ENCODE results near the gene CLIC4.

Gene CLIC4

GRCh38 chr1:24825174-24825573, 79.9 kb downstream of the CLIC4 start:
- no peak for DNase-seq

- no peak for DNase-seq
These were observed 81.3 kb downstream of the CLIC4 start for GRCh38 chr1:24826510-24826909.

DNA sequence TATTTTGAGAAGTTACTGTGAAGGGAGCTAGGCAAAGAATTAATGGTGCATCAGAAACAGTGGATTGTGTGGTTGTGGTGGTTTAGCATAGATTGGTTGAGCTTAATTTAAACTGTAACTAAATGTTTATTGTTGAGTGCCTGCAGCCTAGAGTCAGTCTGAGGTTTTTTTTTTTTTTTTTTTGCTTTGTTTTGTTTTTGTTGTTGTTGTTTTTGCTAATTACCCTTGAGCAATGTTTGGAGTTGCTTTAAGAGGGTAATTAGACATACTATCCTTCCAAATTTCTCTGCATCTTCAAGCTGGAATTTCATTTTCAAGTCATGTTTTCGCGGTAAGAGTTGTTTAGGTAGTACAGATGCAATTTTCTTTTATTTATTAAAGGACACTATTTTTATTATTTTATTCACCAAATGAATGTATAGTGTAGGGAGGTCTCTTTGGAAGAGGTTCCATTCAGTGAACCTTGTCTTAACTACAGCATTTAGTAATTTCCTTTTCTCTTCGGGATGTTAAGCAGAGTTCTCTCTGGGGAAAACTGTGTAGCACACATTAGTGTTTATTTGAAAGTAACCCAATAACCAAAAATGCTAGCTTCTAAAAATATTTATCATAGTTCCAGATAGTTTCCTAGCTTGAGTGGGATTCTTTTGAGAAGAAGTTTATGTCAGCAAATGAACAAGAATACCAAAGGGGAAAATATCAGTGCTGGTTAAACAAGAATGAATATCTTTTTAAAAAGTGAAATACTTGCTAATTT, 82.3 kb downstream of the CLIC4 start:
- DNase-seq: no peak

DNA sequence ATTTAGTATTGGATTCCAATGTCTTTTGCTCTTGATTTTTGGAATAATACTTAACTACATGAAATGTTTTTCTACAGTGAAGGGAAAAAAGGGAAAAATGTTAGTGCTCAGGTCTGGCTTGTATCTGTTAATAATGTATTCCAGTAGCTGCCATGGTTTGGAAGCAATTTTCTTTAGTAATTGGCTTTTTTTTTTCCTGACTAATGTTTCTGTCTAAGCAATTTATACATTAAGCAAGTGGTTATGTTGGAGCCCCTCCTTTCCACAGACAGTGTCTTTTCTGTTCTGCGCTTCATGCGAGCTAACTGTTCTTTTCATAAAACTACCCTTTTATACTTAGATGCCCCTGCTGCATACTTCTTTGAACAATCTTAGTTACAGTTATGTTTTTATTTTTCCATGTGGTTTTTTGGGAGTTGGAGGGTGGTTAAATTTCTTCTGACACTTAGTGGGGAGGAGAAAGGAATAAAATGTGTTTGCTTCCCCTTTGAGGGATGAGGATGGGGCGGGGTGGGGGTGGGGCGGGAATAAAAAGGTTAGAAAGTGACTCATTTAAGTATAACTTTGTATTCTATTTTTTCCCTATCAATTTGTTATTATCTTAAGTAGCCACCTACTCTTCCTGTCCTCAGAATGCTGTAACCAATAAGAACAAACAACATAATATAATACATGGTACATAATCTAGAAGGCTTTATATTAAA, 83.1 kb downstream of the CLIC4 start:
- DNase-seq: no peak

DNA sequence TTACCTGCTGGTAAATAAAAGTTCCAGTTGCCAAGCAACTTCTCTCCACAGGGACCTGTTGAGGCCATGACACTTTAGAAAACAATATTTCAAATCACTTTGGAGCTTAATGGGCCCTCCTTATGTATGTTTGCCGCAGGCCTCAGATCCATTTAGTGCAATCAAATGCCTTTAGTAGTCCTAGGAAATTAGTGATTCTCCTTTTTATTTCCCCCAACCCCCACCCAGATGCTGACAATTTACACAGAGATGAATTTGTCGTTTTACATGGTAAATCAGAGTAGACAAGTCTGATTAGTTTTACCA, 83.6 kb downstream of the CLIC4 start:
- DNase-seq: no peak

DNA sequence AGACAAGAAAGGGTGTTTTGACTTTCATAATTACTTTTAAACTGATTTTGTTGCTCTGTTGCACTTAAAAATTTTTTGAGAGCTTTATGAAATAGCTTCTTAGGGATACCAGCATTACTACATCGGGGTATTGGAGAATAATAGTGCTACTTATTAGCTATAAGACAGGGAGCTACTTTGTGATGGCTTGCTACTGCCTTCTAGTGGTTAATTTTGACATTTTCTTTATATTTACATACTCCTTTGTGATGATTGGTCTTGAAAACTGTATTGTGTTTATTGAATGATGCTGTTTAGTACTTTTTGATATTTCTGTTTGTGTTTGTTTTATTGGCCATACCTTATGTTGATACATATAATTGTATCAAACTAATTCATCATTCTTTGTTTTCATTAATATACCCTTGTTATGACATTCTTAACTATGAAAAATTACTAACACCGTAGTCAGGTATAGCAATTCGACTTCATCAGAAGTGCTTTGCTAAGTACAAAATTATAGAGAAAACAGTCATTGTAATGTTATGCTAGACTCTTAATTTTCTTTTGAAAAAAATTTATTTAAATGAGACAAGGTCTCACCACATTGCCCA, 85.5 kb downstream of the CLIC4 start:
- peak; percentile 43 to 75 for DNase-seq

- DNase-seq: no peak
These were observed 96.3 kb downstream of the CLIC4 start for GRCh38 chr1:24841593-24841992.

DNA sequence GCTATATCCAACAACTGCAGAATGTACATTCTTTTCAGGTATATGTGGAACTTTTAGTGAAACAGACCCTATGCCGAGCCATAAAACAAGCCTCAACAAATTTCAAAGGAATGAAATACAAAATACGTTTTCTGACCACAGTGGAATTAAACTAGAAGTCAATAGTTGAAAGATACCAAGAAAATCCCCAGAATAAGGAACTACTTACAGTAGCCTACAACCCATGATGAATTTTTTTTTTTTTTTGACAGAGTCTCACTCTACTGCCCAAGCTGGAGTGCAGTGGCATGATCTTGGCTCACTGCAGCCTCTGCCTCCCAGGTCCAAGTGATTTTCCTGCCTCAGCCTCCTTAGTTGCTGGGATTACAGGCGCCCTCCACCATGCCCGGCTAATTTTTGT, 101.4 kb downstream of the CLIC4 start:
- peak; percentile 43 to 47 for DNase-seq

- DNase-seq: peak; percentile 85 to 91
These were observed 103.0 kb downstream of the CLIC4 start for GRCh38 chr1:24847995-24848881.

DNA sequence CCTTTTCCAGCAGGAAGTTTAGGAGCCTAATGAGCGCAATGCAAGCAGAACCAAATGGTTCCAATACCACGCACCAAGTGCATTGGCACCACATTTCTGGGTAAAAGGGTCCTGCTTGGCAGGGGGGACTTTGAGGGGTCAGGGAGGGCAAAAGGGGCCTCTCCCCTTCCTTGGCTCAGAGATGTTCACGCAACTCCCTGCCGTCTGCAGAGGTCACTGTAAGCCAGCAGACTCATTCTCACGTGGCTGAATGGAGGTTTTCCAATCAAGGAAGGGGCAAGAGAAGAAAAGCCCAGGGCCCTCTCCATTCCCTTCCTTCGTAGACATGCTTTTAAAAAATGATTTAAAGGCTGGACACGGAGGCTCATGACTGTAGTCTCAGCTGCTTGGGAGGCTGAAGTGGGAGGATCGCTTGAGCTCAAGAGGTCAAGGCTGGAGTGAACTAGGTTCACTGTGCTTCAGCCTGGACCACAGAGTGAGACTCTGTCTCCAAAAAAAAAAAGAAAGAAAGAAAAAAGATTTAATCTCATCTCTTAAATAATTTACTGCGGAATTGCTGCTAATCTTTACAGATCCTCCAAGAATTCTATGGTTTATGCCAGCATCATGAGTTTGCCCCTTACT, 104.5 kb downstream of the CLIC4 start:
- DNase-seq: peak; percentile 44 to 62

DNA sequence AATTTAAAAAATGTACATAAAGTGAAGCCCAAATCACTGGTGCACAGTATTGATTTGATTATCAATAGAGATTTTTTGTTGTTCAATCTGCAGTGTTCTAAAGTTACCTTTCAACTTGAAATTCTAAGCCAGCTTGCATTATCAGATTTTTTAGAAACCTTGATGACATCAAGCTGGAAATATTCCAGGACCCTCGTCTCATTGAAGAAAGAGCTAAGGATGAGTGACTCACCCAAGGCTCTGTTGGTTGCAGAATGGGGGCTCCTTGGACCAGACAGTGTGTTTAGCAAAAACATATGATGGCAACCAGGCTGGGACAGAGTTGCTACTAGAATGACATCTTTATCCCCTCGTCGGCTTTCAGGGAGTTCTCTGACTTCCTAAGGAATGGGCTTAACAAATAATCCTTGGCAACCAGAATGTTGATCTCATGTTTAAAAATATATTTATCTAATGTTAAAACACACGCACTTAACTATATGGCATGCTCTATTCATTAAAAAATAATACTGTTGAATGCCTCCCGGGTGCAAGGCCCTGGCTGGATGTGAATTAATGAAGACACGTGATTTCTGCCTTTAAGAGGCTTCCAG, 105.2 kb downstream of the CLIC4 start:
- no peak for DNase-seq

GRCh38 chr1:24853649-24854048, 108.4 kb downstream of the CLIC4 start:
- no peak for DNase-seq

GRCh38 chr1:24855474-24855873, 110.2 kb downstream of the CLIC4 start:
- no peak for DNase-seq

DNA sequence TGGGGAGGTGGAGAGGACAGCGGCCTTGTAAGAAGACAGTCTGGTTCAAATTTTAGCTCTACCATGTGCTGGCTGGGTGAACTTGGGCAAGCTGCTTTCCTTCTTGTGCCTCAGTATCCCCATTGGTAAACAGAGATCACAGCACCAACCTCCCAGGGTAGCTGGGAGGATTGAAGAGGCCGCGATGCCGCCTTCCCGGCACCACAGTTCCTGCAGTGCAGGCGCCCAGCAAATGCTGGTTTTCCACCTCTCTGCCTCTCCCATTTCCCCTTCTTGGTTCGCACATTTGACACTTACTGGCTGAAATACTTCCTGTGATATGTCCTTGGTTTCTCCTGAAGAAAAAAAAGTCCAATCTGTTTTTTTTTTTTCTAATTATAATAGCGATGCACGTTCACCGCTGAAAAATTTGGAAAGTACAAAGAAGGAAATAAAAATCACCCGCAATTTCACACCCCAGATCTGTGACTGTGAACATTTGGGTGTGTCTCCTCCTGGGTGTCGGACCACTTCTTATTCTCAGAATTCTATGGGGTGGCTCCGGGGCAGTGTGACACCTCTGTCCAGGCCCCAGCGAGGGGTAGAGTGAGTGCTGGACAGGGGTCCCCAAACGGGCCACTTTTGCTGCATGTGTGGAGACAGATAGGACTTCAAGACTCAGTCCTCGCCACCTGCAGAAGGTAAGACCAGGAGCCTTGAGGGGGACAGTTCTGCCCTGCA, 111.7 kb downstream of the CLIC4 start:
- no peak for DNase-seq

GRCh38 chr1:24857507-24858133, 112.4 kb downstream of the CLIC4 start:
- DNase-seq: no peak

DNA sequence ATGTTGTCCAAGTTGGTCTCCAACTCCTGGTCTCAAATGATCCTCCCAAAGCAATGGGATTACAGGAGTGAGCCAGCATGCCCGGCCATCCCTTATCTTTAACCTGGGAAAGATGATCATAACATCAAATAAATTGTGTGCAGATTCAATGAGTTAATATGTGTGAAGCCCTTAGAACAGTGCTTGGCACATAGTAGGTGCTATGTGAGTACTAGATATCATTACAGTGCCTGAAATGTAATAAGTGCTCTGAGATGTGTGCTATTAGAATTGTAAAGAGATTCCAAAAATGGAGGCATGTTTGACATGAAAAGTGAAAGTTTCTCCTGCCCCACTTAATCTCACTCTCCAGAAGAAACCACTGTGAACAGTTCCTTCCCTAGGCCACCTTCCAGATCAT, 113.0 kb downstream of the CLIC4 start:
- DNase-seq: no peak

- no peak for DNase-seq
These were observed 114.1 kb downstream of the CLIC4 start for GRCh38 chr1:24859063-24860010.

GRCh38 chr1:24860841-24861240, 115.6 kb downstream of the CLIC4 start:
- no peak for DNase-seq

DNA sequence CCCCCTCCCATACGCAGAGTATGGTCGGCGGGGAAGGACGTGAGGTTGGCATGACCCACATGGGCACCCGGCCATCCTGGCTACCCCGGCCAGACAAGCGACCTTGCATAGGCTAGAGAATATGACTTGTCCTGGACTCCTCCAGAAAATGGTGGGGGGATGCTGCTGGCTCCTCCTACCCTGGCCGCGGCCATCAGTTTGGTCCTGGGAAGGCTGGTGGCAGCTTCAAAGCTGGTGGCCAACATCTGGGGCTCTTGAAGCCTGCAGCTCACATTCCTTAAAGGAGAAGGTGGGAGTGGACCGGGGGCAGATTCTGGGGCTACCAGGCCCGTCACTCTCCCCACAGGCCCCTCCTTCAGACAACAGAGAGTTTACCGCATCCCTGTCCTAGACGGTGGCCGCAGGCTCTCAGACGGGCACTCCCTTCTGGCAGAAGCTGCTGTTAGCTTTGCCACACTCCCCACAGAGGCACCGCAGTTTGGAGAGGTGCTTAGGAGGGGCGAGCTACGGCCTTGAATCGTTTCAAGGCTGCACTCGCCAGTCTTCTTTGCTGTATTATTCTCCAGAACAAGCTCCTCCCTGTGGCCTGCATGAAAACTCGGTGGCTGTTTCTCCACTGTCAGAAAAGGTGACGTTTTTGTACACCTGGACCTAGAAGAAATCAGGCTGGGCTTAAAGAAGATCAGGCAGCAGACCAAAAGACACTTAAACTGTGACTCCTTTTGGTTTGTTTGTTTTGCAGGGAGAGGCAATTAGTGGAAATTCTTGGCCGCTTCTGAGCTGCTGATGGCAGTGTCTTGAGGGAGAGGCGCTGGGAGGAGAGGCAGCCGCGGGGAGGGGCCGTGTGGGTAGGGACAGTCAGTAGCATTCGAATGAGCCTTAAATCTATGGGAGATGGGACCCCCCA, 116.8 kb downstream of the CLIC4 start:
- no peak for DNase-seq
